GM18499 (cell line): ENCODE data around the gene BSCL2.
"Not testable (repeated sequence)": the region's sequence is repeated elsewhere in the genome, so short reads cannot be mapped to it uniquely, and the experiment has no call there.

Experiments
- ATAC-seq: cut with Tn5 transposase; IDR thresholded peaks from one replicate; pipeline ENCODE4 v1.9.1; 2021; ENCODE audit warnings: moderate number of reproducible peaks; ENCODE audit not compliant: insufficient read depth, unreplicated experiment

BSCL2 gene

DNA sequence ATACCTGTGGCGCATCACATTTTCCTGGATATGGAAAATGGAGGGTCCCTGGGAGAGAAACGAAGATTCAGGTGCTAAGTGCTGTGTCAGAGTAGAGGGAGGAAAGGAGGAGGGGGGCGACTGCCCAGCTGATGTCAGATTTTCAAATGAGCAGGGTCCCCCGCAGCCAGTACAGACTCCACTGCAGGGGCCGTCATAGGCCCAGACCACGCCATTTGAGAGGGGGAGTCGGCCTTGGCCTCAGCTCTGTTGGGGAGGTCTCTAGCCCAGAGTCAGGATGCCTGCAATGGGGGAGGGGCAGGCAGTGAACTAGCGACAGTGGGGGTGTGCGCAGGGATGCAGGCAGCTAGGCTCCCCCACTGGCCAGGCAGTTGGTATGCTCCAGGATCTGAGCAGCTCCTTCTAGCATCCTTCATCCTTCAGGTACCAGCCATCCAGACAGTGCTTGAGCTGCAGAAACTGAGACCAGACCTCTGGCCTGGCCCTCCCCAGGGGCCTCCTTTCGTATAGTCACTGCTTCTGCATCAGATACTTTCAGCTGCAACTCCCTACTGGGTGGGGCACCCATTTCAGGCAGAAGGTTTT is at the start of gene BSCL2, which contains the start of gene GNG3:
TSS of gene BSCL2 (minus strand) at position 148 of the 585 bp plus-strand sequence. CDS start 229 bp downstream, outside the sequence.
TSS of gene GNG3 (plus strand) at position 400 of the 585 bp plus-strand sequence. CDS start 620 bp downstream, outside the sequence.
- no peak for ATAC-seq

DNA sequence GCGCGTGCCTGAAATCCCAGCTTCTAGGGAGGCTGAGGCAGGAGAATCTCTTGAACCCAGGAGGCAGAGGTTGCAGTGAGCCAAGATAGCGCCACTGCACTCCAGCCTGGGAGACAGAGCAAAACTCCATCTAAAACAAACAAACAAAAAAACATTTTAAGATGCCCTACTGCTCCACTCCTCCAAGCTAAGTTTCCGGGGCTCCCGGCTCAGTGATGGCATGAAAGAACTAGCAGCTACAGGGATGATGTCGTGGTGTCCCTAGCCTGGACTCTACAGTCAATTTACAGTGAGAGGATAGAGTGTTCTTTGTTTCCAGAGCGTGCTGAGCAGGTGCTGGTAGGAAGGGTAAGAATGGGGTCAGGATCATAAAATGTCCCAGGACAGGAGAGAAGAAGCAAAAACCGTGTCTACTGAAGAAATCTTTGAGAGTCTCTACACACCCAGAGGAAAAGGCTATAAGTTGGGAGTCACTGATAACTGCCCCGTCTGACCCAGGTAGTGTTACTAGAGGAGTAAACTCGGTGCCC is 47.9 kb upstream of the BSCL2 start:
- ATAC-seq = no peak

DNA sequence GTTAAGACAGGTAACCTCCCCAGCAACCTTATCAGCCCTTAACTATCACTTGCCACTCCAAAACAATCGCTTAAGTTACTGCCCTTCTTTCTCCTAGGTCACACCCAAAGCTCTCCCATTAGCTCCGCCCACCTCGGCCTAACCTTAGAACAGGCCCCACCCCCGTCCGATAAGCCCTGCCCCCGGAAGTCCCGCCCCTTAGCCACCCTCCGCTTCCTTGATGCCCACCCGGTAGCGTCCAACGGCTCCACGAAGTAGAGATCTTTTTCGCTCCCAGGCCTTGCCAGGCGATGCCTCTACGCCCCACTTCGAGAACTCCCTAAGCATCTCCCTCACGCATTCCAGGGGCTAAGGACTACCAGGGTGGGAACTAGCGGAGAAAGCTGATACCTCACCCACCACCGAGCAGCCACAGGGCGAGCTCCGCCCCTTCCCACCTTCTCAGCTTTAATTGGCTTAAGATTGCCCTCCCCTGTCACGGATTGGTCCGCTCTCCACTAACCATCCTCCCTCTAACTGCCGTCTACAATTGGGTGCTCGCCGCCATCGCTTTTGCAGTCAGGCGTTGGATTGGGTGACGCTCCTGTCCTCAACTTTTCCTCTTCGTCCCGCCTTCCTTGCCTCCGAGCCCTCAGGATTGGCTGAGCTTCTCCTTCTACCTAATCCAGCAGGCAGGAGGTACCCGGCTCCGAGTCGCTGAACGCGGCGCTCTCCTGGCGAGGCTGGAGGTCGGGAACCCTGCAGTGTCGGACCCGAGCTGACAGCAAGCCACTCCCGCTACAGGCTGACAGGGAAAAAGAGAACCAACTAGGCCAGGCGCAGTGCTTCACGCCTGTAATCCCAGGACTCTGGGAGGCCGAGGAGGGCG is 46.7 kb upstream of the BSCL2 start, which contains the start of gene ZBTB3:
TSS of gene ZBTB3 (minus strand) at position 425 of the 868 bp plus-strand sequence. CDS start 496 bp downstream, outside the sequence.
- ATAC-seq = peak; percentile 87

DNA sequence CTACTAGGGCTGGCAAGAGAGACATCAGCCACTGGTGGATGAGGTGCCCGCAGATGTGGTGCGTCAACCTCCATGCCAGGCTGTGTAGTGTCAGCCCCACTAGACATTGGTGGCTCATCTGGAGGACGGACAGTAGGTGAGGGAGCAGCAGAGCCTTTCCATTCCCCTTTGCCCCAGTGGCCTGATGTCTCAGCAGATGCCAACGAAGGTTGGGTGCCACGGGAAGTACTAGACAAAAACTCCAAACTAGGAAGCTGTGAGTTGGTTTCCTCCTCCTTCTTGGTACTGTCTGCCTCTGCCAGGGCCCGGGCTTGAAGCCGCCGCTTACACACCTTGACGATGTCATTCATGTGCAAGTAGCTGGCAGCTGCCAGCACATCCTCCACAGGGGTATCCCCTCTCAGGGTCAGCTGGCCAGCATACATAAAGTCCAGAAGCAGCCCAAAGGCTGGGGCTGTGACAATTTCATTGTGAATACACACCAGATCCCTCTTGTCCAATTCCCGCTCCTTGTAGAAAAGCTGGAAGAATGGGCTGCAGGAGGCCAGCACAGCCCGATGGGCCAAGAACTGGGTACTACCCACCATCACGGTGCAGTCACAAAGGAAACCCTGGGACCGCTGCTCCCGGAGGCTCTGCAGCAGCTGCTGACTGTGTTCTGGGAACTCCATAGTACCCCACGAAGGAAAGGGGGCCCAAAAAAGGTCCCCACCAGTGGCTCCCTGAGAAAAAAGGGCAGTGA is 45.9 kb upstream of the BSCL2 start:
- ATAC-seq = no peak

DNA sequence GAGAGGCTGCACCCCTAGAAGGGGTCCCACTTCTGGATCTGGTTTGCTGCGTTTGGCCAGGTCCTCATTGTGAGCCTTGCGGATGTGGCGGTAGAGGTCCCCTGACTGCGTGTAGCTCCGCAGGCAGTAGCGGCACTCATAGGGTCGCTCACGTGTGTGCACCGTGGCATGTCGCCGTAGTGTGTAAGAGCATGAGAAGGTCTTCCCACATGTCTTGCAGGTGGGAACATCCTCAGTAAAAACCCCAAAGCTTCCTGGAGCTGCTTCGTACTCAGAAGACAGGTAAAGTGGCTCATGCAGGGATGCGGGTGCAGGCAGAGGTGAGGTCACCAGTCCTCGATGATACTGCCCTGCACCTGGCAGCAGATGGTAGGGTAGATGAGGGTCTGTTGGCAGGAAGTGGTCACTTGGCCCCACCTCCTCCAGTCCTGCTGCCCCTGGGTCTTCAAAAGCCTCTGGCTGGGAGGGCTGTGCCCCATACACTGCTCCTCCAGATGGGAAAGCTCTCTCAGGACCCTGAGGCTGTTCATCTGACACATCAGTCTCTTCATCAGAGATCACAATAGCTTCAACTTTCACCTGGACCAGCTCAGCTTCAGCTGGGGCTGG is 45.1 kb upstream of the BSCL2 start:
- ATAC-seq = no peak

DNA sequence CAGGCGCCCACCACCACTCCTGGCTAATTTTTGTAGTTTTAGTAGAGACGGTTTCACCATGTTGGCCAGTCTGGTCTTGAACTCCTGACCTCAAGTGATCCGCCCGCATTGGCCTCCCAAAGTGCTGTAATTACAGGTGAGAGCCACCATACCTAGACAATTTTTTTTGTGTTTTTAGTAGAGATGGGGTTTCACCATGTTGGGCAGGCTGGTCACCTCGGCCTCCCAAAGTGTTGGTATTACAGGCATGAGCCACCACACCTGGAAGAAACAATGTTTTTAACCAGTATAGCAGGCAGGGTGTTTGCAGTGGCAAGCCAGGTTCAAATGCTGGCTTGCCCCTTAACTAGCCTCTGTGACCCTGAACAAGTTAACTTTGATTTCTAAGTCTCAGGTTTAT is 42.7 kb upstream of the BSCL2 start:
- ATAC-seq = not testable (repeated sequence)

DNA sequence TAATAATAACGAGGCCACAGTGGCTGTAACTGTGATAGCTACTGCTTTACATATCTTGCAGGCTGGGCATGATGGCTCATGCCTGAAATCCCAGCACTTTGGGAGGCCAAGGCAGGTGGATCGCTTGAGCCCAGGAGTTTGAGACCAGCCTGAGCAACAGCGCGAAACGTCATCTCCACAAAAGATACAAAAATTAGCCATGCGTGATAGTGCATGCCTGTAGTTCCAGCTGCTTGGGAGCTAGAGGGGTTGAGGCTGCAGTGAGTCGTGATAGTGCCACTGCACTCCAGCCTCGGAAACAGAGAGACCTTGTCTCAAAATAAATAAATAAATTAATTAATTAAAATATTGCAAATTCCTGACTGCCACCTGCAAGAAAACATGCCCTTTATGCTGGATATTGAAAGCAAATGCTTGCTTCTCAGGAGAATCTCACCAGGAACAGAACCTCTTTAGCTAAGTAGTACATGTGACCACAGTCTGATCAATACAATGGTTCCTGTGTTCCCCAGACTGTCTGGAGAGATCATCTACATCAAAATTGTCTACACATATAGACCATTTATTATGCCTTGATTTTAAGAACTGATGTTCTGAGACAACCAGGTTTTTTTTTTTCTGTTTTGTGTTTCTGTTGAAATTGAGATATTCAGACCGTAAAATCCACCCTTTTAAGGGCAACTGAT is 40.4 kb upstream of the BSCL2 start:
- no peak for ATAC-seq

DNA sequence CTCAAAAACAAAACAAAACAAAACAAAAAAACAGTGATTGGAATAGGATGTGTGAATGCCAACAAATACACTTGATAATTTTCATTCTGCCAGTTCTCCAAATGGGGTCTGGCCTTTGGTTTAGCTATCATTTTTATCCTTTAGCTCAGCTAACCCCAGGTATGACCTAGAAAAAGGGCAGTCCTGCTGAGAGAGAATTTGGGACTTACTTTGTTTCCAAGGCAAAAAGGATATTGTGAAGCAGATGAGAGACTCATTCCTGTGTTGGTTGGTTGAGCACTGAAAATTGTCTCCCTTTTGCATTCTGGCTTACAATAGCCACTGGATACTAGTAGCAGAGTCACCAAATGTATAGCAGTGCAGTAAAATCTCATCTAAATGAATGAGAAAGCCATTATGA is 30.0 kb upstream of the BSCL2 start:
- ATAC-seq = no peak

DNA sequence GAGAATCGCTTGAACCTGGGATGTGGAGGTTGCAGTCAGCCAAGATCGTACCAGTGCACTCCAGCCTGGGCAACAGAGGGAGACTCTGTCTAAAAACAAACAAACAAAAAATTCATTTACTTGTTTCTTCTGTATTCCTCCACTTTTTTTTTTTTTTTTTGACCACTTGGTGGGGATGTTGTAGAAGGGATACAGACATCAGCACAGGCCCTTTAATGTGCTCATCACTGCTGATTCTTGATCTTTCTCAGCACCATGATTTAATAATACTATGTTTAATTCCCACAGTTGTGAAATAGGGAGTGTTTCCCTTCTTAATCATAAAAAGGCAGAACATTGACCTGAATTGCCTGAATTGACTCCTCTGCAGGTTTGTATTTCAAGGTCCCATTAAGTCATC is 25.6 kb upstream of the BSCL2 start:
- ATAC-seq = no peak

DNA sequence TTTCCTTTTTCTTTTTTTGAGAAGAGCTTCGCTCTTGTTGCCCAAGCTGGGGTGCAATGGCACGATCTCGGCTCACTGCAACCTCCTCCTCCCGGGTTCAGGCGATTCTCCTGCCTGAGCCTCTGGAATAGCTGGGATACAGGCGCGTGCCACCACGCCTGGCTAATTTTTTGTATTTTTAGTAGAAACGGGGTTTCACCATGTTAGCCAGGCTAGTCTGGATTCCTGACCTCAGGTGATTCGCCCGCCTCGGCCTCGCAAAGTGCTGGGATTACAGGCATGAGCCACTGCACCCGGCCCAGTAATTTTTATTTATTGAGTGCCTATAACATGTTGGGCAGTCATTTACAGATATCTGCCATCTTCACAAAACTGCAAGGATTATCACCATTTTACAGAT is 22.9 kb upstream of the BSCL2 start:
- ATAC-seq = not testable (repeated sequence)

DNA sequence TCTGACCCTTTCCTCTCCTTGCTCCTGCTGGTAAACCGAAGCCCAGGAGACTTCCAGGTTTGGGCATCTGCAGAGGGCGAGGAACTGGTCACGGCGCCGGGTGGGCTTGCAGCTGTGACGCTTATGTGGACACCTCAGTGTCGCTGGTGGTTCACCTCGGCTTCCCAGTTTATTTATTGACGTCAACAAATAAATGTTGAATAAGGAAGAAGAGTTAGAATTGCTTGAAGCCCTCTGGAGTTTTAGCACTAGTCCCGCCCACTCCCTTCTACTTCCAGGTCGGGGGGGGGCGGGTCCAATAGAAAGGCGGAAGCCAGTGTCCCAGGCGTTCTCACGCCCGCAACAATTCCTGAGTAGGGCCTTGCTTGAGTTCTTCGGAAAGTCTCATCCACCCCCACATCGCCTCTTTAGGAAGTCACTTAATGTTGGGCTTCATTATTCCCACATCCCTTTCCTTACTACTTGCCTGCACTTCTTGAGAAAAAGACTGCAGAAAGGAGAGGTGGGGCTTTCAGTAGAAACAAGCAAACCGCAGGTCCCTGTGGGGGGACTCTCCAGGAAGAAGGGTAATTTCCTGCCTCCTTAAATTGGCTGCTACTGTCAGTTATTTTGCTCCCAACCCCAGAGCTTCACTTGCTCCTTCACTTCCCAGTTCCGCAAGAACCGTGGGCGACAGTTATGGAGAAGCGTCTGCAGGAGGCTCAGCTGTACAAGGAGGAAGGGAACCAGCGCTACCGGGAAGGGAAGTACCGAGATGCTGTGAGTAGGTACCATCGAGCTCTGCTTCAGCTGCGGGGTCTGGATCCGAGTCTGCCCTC is 21.2 kb upstream of the BSCL2 start, which contains the start of gene TTC9C:
TSS of gene TTC9C (plus strand) at position 316 of the 818 bp plus-strand sequence. CDS start at position 679, 363 bp downstream.
- no peak for ATAC-seq

DNA sequence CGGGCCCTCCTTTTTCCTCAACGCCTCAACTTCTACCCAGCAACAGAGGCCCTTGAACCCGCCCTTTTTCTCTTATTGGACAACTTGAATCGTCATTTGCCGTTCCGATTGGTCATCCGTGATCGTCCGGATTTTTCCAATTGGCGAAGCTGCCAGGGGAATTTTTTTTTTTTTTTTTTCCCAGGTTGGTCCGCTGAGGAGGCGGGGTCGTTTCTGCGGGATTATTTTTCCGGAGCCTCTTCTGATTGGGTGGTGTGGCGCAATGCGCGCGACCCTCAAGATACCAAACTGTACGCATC is 20.6 kb upstream of the BSCL2 start:
- ATAC-seq = peak; percentile 38

DNA sequence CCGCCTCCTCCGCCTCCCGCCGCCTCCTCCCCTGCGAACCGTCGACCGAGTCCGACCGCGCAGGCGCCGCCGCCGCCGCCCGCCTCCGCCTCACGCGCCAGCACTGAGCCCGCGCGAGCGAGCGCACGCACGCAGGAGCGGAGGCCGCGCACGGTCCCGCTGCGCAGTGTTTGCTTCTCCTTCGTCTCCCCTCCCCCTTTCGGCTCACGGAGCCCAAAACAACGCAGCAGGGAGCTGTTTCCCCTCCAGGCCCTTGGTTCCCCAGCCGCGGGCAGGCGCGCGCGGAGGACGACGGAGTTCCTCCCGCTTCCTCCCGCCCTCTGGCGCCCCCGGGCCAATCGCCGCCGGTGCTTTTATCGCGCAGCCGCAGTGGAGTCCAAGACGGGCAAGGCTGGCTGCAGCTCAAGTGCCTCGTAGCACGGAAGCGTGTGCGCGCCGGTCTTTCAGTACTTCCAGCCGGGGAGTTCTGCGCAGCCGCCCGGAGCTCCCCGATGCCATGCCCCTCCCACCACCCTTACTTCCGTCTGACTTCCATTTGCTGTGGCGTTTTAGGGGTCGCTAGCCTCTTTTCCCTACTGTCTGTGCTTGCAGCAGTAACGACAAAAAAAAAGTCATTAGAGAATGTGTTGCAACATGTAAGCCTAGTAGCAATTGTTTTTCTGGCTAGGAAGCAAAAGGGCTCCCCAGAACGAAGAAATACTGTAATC is 20.1 kb upstream of the BSCL2 start, which contains the start of gene HNRNPUL2:
TSS of gene HNRNPUL2 (minus strand) at position 293 of the 707 bp plus-strand sequence. CDS start 301 bp downstream, outside the sequence.
- ATAC-seq = peak; percentile 49

DNA sequence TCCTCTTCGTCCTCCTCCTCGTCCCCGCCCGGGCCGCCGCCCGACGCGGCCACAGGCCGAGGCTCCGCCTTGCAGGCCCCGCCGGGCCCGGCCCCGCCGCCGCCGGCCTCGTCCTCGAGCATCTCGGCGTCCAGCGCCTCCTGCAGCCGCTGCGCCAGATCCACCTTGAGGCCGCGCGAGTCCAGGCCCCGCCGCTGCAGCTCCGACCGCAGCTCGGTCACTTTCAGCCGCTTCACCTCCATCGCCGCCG is 19.6 kb upstream of the BSCL2 start:
- ATAC-seq = no peak

DNA sequence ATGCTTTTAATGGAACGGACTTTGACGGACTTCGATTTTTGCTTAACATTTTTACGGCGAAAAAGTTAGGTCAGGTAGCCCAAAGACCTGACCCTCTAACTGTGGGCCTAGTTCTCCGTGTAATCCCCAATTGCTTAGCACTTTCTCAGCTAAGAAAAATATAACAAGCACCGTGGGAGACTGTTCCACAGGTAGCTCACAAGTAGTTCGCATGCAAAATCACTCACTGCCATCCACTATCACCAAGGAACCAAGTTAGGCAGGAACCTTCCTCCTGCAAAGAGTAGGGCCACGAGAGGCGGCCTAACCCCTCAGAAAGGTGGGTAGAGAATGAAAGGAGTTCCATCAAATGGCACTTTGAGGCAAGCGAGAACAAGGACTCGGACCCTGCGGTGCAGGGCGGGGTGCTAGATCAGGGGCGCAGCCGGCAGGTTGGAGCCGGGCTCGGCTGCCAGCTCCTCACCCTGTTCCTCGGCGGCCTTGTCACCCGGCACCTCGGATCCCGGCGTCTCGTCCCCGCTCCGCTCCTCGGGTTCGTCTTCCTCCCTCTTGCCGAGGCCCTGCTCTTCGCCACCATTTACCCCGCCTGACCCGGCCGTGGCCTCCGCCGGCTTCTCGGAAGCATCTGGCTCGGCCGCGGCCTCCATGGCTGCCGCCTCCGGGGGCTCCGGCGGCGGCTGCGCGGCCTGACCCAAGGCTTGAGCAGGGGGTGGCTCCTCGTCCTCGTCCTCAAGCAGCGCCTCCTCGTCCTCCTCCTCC is 19.1 kb upstream of the BSCL2 start:
- no peak for ATAC-seq

DNA sequence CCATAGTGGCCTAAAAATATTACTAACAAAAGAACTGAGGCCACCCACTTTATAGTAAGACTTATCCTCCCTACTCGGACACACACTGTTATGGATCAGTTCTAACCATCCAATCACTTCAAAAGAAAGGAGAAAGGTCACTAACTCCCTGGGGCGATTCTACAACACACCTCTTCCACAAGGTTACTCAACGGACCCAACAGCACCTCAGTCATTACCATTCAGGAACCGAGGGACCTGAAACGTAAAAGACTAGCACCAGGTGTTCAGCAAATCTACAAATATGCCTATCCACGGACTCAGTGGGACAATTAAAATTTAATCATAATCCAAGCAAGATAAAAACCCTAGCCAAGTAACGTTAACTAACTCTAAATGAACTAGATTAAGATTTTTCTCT is 18.4 kb upstream of the BSCL2 start:
- no peak for ATAC-seq

DNA sequence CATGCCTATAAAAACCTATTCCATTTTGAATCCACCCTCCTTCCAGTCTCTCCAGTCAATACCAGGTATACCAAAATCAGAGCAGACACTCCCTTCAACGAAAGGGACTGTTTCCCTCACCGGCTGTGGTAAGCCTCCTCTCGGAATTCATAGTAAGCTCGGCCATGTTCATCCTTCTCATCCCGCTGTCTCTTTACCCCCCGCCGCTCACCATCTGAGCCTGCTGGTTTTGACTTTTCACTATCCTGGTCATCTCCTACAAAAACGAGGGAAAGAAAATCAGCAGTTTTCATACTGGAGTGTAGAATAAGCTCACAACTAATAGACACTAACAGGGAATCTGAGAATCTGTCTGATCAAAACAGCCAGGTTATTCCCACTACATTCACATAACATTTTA is 16.9 kb upstream of the BSCL2 start:
- ATAC-seq = no peak

DNA sequence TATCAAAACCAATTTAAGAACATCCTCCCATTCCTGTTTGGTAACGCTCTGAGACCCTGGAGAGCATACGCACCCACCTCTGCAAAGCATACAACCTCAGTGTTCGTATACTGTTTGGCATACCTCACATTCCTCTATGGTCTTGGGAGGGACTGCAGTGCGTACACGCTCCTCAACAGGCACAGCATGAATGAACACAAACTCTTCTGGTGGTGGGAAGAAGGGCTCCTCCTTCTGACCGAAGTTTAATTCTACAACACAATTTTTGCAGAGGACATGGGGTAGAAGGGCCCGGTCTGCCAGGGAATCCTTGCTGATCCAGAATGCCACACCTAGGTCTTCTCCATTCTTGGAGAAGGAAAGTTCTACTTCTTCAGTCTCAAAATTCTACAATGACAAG is 14.8 kb upstream of the BSCL2 start:
- ATAC-seq = no peak
